RPMI7951 (cell line): ENCODE results near the gene IDH3B. TPM values are rescaled to one million over a fixed set of nuclear protein-coding genes. Genes with fewer than 3 reads are reported as not detected.
A peak's percentile ranks its signal among the peaks of the same experiment; 100 is the strongest.
"Not testable (repeated sequence)": the region's sequence is repeated elsewhere in the genome, so short reads cannot be mapped to it uniquely, and the experiment has no call there.

Experiments used
- DNase-seq: peaks from one replicate; pipeline ENCODE4 v3.0.0-alpha.2; 2012; ENCODE audit warnings: low read depth
- total RNA-seq: library from RNA; depleted of rRNA; stranded (reverse); fragments of >200 nt; shearing (Covaris generic); gene quantifications from 2 replicates; pipeline ENCODE4 v1.2.3, GENCODE V29; 2014; rRNA removed

IDH3B gene
- 189 and 226 TPM in 2 replicates for total RNA-seq

- DNase-seq, result peak; percentile 95
Measured at GRCh38 chr20:2663887-2664719, at the start of gene IDH3B. TSS of gene IDH3B (minus strand) at chr20:2664216. CDS start at chr20:2664188, 28 bp downstream.

- peak; percentile 31 for DNase-seq
Measured at GRCh38 chr20:2713285-2713684, 49.3 kb upstream of the IDH3B start.

- no peak for DNase-seq
Measured at GRCh38 chr20:2709205-2709981, 45.4 kb upstream of the IDH3B start.

- no peak for DNase-seq
Measured at GRCh38 chr20:2708665-2709064, 44.6 kb upstream of the IDH3B start.

GRCh38 chr20:2708073-2708415 lies 44.0 kb upstream of the IDH3B start:
- no peak for DNase-seq

- DNase-seq, result no peak
Measured at GRCh38 chr20:2707353-2708072, 43.5 kb upstream of the IDH3B start.

GRCh38 chr20:2706688-2707352 lies 42.8 kb upstream of the IDH3B start:
- DNase-seq, result no peak

- DNase-seq, result no peak
Measured at GRCh38 chr20:2705931-2706645, 42.1 kb upstream of the IDH3B start.

GRCh38 chr20:2703716-2704475 lies 39.9 kb upstream of the IDH3B start:
- DNase-seq, result no peak

GRCh38 chr20:2701671-2702081 lies 37.7 kb upstream of the IDH3B start:
- no peak for DNase-seq

GRCh38 chr20:2700913-2701620 lies 37.1 kb upstream of the IDH3B start:
- no peak for DNase-seq

GRCh38 chr20:2699775-2700413 lies 35.9 kb upstream of the IDH3B start:
- DNase-seq, result no peak

- DNase-seq, result no peak
Measured at GRCh38 chr20:2698912-2699311, 34.9 kb upstream of the IDH3B start.

- DNase-seq, result no peak
Measured at GRCh38 chr20:2698186-2698817, 34.3 kb upstream of the IDH3B start.

GRCh38 chr20:2697768-2698167 lies 33.8 kb upstream of the IDH3B start:
- no peak for DNase-seq

GRCh38 chr20:2696646-2697045 lies 32.6 kb upstream of the IDH3B start:
- DNase-seq, result no peak

GRCh38 chr20:2695984-2696525 lies 32.0 kb upstream of the IDH3B start:
- not testable (repeated sequence) for DNase-seq

GRCh38 chr20:2695206-2695983 lies 31.4 kb upstream of the IDH3B start:
- DNase-seq, result no peak
